A549 (cell line): ENCODE results near the gene EEFSEC. TPM values are rescaled to one million over a fixed set of nuclear protein-coding genes. Genes with fewer than 3 reads are reported as not detected.

Experiments used
- ATAC-seq, 2 experiments: fragments of 200-7000 bp in 1 of 2; fragments of >200 bp in 1 of 2; cut with Nextera tagmentation in 1 of 2; cut with Tn5 transposase in 1 of 2; 3 replicates each; pipeline versions ENCODE4 v1.8.0 to v1.9.1; 2018 to 2020; ENCODE audit warnings: mild to moderate bottlenecking in 1 of 2, moderate library complexity in 1 of 2
- CTCF ChIA-PET: fragments of 300-600 bp; sonication (Branson Sonifier 250); formaldehyde crosslinking; extraction: SDS; loops from one replicate; lab custom pipeline; 2021; ENCODE audit warnings: antibody characterized with exemption, inconsistent platforms; lab: Yijun Ruan, JAX
- POLR2A ChIA-PET: fragments of 350-600 bp; formaldehyde crosslinking; extraction: SDS; loops from one replicate; lab custom pipeline; 2021; ENCODE audit warnings: antibody characterized with exemption, inconsistent platforms; lab: Yijun Ruan, JAX
- DNase-seq, 2 experiments: peaks; one replicate each; pipeline versions ENCODE4 v3.0.0 to v3.0.0-alpha.2; 2011 to 2016; ENCODE audit warnings: low read depth in 1 of 2, low spot score in 1 of 2
- FAIRE-seq: peaks from 2 replicates; lab custom pipeline; 2011; peaks lifted over from hg19 to GRCh38; lab: Jason Lieb, UNC
- H3K27ac ChIP-seq, 2 experiments: fragments of >200 bp; sonication (Bioruptor Twin); formaldehyde crosslinking; 3 replicates each; pipeline ENCODE4 v1.5.1; 2016 to 2017
- H3K4me1 ChIP-seq: fragments of >200 bp; sonication (Bioruptor Twin); formaldehyde crosslinking; 3 replicates; pipeline ENCODE4 v1.6.1; 2016
- H3K4me2 ChIP-seq: fragments of >200 bp; sonication (Bioruptor Twin); formaldehyde crosslinking; 3 replicates; pipeline ENCODE4 v1.6.1; 2016
- H3K4me3 ChIP-seq: fragments of >200 bp; sonication (Bioruptor Twin); formaldehyde crosslinking; 3 replicates; pipeline ENCODE4 v1.5.1; 2016
- H3K9me3 ChIP-seq: fragments of >200 bp; sonication (Bioruptor Twin); formaldehyde crosslinking; 3 replicates; pipeline ENCODE4 v1.6.1; 2016
- CTCF ChIP-seq: fragments of >200 bp; sonication (Bioruptor Twin); formaldehyde crosslinking; IDR thresholded peaks from 3 replicates; pipeline ENCODE4 v1.5.1; 2016
- ELK1 ChIP-seq: fragments of 150-350 bp; IDR thresholded peaks from 2 replicates; pipeline ENCODE4 v1.6.1; 2014; ENCODE audit warnings: low read depth, mild to moderate bottlenecking, low read length
- ESRRA ChIP-seq: fragments of 150-350 bp; IDR thresholded peaks from 2 replicates; pipeline ENCODE4 v1.6.1; 2014; ENCODE audit warnings: mild to moderate bottlenecking, low read length, borderline replicate concordance
- FOSB ChIP-seq: fragments of 250-450 bp; sonication (Bioruptor Pico); IDR thresholded peaks from 2 replicates; pipeline ENCODE4 v1.5.0; 2020; ENCODE audit warnings: mild to moderate bottlenecking, moderate library complexity
- FOXS1 ChIP-seq: fragments of 250-450 bp; sonication (Bioruptor Pico); IDR thresholded peaks from 2 replicates; pipeline ENCODE4 v1.5.0; 2020; ENCODE audit warnings: mild to moderate bottlenecking, moderate library complexity
- HMGXB4 ChIP-seq: fragments of 250-450 bp; sonication (Bioruptor Pico); IDR thresholded peaks from 2 replicates; pipeline ENCODE4 v1.5.0; 2021; ENCODE audit warnings: mild to moderate bottlenecking, moderate library complexity, borderline replicate concordance
- HOXB13 ChIP-seq: fragments of 250-450 bp; sonication (Bioruptor Pico); IDR thresholded peaks from 2 replicates; pipeline ENCODE4 v1.5.0; 2020; ENCODE audit warnings: low read depth, mild to moderate bottlenecking, moderate library complexity
- HOXB5 ChIP-seq: fragments of 250-450 bp; sonication (Bioruptor Pico); IDR thresholded peaks from 2 replicates; pipeline ENCODE4 v1.5.0; 2020; ENCODE audit warnings: mild to moderate bottlenecking, moderate library complexity
- JUN ChIP-seq, 2 experiments: fragments of >200 bp; sonication (Bioruptor Twin); formaldehyde crosslinking; IDR thresholded peaks; 2 replicates in 1 of 2; 3 replicates in 1 of 2; pipeline ENCODE4 v1.6.1; 2016 to 2017
- JUNB ChIP-seq: fragments of >200 bp; sonication (Bioruptor Twin); formaldehyde crosslinking; IDR thresholded peaks from 2 replicates; pipeline ENCODE4 v1.6.1; 2016
- KDM5A ChIP-seq: fragments of 200-600 bp; sonication (generic); IDR thresholded peaks from 2 replicates; pipeline ENCODE4 v1.6.1; 2016; ENCODE audit warnings: antibody characterized with exemption, mild to moderate bottlenecking
- MAX ChIP-seq: IDR thresholded peaks from 2 replicates; pipeline ENCODE4 v1.6.1; 2012
- MYC ChIP-seq: IDR thresholded peaks from 2 replicates; pipeline ENCODE4 v1.6.1; 2012; ENCODE audit warnings: mild to moderate bottlenecking, inconsistent platforms, low read length, improper control_type of control experiment, borderline replicate concordance
- NPAS2 ChIP-seq: fragments of 250-450 bp; sonication (Bioruptor Pico); IDR thresholded peaks from 2 replicates; pipeline ENCODE4 v1.8.0; 2022; ENCODE audit warnings: mild to moderate bottlenecking, moderate library complexity, borderline replicate concordance
- POLR2AphosphoS2 ChIP-seq: conservative IDR thresholded peaks from 2 replicates; pipeline ENCODE4 v1.6.1; 2012; ENCODE audit warnings: low read length, improper control_type of control experiment, inconsistent platforms
- RARB ChIP-seq: fragments of 250-450 bp; sonication (Bioruptor Pico); IDR thresholded peaks from 2 replicates; pipeline ENCODE4 v1.8.0; 2021; ENCODE audit warnings: mild to moderate bottlenecking, moderate library complexity
- RFX5 ChIP-seq: fragments of 450-650 bp; IDR thresholded peaks from 2 replicates; pipeline ENCODE4 v1.7.1; 2014; ENCODE audit warnings: antibody characterized with exemption, mild to moderate bottlenecking, moderate library complexity
- ZFP36 ChIP-seq: fragments of 450-650 bp; IDR thresholded peaks from 2 replicates; pipeline ENCODE4 v1.6.1; 2014; ENCODE audit warnings: borderline replicate concordance; ENCODE audit not compliant: partially characterized antibody
- WGBS: methylation state at CpG from one replicate; pipeline ENCODE4 v1.1.6; 2017; ENCODE audit errors: missing lambda C conversion rate; 5-methylcytosine and 5-hydroxymethylcytosine counted together
- polyA plus RNA-seq, 4 experiments: library from polyadenylated mRNA; depleted of rRNA in 3 of 4; stranded (reverse); fragments of >200 nt; fragmentation: RNase III in 1 of 4; extraction: RNeasy Plus Mini Kit Qiagen cat#74134 plus additional on column Dnase treatment in 1 of 4; gene quantifications; 2 replicates in 3 of 4; 3 replicates in 1 of 4; pipeline ENCODE4 v1.2.3, GENCODE V29; 2011 to 2017
- TF ChIP-seq, protein P1 (sequence below): fragments of 250-450 bp; sonication (Bioruptor Pico); IDR thresholded peaks from 2 replicates; pipeline ENCODE4 v1.5.0; 2020; ENCODE audit warnings: low read depth, mild to moderate bottlenecking, moderate library complexity

The EEFSEC gene
- polyA plus RNA-seq, 2 of the 4 experiments (the other 2 are of a cell fraction), result 6.9 to 7.3 TPM

DNA sequence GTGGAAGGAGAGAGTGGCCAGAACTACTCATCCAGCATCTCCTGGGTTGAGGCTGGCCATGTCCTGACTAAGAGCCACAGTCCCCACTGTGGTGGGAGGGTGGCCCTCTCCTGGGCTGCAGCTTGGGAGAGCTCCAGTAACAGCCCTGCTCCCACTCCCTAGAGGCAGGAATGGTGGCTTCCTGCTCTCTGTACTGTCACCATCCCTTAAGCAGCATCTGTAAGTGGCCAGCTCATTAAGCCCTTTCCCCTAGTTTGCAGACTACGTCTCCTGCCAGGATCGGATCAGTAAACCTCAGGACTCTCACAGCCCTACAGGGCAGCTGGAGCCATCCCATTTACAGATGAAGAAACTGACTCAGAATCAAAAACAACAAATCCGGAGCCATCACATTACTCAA, 282.9 kb downstream of the EEFSEC start:
- H3K27ac ChIP-seq, result no peak overlapping the region
- no peak; a peak in 1 of 6 replicates for ATAC-seq
- H3K4me1 ChIP-seq, result no peaks in the 10 kb centered on the region
- DNase-seq, result no peak
- CTCF ChIA-PET, result interaction anchor here (1.1 kb wide), 1 partner anchor 172 kb away, joined by 3 read pairs; no protein-coding TSS in a partner anchor
- no peak overlapping the region for H3K4me3 ChIP-seq
- WGBS, result 58% methylated on average over 3 of the region's 3 CpGs
- TF ChIP-seq ZFP36 (no peak), NPAS2 (no peak), KDM5A (no peak), JUN (IDR thresholded peaks at IDR 0.05) (no peak), ELK1 (no peak), HOXB13 (CRISPR knock-in tag) (no peak), RARB (CRISPR knock-in tag) (no peak), FOXS1 (CRISPR knock-in tag) (no peak), ESRRA (no peak), POLR2AphosphoS2 (no peak), MAX (no peak), RFX5 (no peak), MYC (no peak), JUNB (no peak), HMGXB4 (CRISPR knock-in tag) (no peak), HOXB5 (CRISPR knock-in tag) (no peak), FOSB (CRISPR knock-in tag) (no peak)
- TF ChIP-seq, protein P1, sequence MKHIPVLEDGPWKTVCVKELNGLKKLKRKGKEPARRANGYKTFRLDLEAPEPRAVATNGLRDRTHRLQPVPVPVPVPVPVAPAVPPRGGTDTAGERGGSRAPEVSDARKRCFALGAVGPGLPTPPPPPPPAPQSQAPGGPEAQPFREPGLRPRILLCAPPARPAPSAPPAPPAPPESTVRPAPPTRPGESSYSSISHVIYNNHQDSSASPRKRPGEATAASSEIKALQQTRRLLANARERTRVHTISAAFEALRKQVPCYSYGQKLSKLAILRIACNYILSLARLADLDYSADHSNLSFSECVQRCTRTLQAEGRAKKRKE, result no peak
- no peaks in the 10 kb centered on the region for H3K9me3 ChIP-seq
- no peak for FAIRE-seq
- no peak overlapping the region for H3K4me2 ChIP-seq
- POLR2A ChIA-PET, result no interaction called here

DNA sequence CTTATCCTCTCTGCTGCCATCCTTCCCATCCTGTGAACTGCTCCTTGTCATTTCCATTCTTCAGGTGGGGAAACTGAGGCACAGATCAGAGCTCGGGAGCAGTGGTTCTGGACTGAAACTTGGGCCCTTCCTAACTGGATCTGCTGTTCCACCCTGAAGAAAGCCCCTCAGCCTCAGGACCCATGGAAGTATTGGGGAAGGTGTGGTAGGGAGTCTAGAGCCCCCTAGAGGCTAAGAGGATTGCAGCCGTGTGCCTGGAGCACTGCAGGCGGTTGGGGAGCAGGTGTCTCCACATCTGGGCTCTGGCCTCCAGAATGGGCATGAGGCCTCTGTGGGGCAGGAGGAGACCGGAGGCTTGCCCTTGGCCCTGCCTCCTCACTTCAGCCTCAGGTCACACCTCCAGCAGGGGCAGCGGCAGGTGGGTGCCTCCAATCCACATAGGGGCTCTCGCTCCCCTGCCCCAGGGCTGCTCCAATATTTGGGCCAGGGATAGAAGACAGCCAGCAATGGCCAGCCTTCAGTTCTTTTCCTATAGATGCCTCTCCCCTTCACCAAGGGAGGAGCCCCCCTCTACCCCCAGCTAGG, 285.3 kb downstream of the EEFSEC start:
- no peak for TF ChIP-seq HMGXB4 (CRISPR knock-in tag)
- no peak for TF ChIP-seq FOSB (CRISPR knock-in tag)
- TF ChIP-seq CTCF, result peak; percentile 23; the same call in 2 of the 3 replicates
- ChIA-PET POLR2A (no interaction called here), CTCF (interaction anchor here (0.9 to 3.1 kb wide), 5 partner anchors 13 to 61 kb away, joined by 3 to 12 read pairs (median 4); no protein-coding TSS in a partner anchor)
- Histone ChIP-seq H3K4me3 (no peak overlapping the region), H3K9me3 (no peaks in the 10 kb centered on the region), H3K4me2 (no peak overlapping the region), H3K4me1 (no peaks in the 10 kb centered on the region), H3K27ac (no peak overlapping the region)
- WGBS, result 25% methylated on average over 4 of the region's 6 CpGs
- FAIRE-seq, result no peak
- ATAC-seq, result peak in 1 of 2 experiments; percentile 71; a peak in 3 of 6 replicates
- no peak for DNase-seq
